ENCODE results near the gene CALHM5. TPM values are rescaled to one million over a fixed set of nuclear protein-coding genes. Genes with fewer than 3 reads are reported as not detected.
A peak's percentile ranks its signal among the peaks of the same experiment; 100 is the strongest.

Gene CALHM5, protein sequence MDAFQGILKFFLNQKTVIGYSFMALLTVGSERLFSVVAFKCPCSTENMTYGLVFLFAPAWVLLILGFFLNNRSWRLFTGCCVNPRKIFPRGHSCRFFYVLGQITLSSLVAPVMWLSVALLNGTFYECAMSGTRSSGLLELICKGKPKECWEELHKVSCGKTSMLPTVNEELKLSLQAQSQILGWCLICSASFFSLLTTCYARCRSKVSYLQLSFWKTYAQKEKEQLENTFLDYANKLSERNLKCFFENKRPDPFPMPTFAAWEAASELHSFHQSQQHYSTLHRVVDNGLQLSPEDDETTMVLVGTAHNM
- total RNA-seq (2022) (0.05 TPM in 1 of 2 replicates, not detected in the other), Bru-seq, nascent RNA (percentile 6 among the genes with signal in this experiment), BruChase-seq, experiment 1, labeled RNA remaining after a 6-hour chase (percentile 20 among the genes with signal in this experiment), BruChase-seq, experiment 2, labeled RNA remaining after a 2-hour chase (percentile 21 among the genes with signal in this experiment)
- long read RNA-seq, full-length matches to known transcripts = 1 of 1 reads
- long read RNA-seq, partial matches to known transcripts = 0 of 1 reads
- long read RNA-seq, other reads (novel, unspliced or antisense) = 0 of 1 reads

DNA sequence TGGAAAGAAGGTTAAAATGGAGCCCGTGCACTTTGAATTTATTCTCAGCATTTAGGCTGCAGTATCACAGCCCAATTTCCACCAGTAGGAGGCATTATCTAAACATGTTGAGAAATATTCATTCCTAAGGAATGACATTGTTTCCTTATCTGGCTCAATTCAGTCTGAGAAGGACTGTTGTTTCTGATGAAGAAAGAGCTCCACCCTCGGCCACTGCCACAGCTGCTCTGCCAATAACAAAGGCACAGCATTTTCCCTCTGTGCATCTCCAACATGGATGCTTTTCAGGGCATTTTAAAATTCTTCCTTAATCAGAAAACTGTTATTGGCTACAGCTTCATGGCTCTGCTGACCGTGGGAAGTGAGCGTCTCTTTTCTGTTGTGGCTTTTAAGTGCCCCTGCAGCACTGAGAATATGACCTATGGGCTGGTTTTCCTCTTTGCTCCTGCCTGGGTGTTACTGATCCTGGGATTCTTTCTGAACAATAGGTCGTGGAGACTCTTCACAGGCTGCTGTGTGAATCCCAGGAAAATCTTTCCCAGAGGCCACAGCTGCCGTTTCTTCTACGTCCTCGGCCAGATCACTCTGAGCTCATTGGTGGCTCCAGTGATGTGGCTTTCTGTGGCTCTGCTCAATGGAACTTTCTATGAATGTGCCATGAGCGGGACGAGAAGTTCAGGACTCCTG, at the start of gene CALHM5:
Gene CALHM5, plus strand, starts transcription at position 216 of the 687 bp plus-strand sequence. Its CDS starts 58 bp downstream, at position 274.
- Mint-ChIP-seq H3K4me1 (ENCODE audit: low read depth, unreplicated experiment) (peaks cover 8% of the 10 kb centered on the region), H3K36me3 (ENCODE audit: insufficient read depth, unreplicated experiment) (no peaks in the 10 kb centered on the region), H3K4me3 (ENCODE audit: low read depth, unreplicated experiment) (no peak within 1 kb of the TSS), H3K9me3 (ENCODE audit: low read depth, unreplicated experiment) (peaks cover 2% of the 10 kb centered on the region), H3K27ac (ENCODE audit: unreplicated experiment) (no peak within 1 kb of the TSS), H3K27me3 (ENCODE audit: unreplicated experiment) (peaks cover 17% of the 10 kb centered on the region)
- CTCF ChIA-PET = interaction anchor here (0.6 to 2.1 kb wide), 15 partner anchors 9 to 294 kb away, joined by 3 to 12 read pairs (median 5); partner anchors contain the start of genes RWDD1 and TSPYL1
- DNase-seq = peak; percentile 67
- no TSS peak for BruUV-seq (replicated peaks)
- intact Hi-C loops (cut with micrococcal nuclease; ENCODE audit: unreplicated experiment) = loop anchor here (2.0 to 5.0 kb wide), 2 partner anchors 65 to 224 kb away; no protein-coding TSS in a partner anchor
- TF ChIP-seq, protein P1, sequence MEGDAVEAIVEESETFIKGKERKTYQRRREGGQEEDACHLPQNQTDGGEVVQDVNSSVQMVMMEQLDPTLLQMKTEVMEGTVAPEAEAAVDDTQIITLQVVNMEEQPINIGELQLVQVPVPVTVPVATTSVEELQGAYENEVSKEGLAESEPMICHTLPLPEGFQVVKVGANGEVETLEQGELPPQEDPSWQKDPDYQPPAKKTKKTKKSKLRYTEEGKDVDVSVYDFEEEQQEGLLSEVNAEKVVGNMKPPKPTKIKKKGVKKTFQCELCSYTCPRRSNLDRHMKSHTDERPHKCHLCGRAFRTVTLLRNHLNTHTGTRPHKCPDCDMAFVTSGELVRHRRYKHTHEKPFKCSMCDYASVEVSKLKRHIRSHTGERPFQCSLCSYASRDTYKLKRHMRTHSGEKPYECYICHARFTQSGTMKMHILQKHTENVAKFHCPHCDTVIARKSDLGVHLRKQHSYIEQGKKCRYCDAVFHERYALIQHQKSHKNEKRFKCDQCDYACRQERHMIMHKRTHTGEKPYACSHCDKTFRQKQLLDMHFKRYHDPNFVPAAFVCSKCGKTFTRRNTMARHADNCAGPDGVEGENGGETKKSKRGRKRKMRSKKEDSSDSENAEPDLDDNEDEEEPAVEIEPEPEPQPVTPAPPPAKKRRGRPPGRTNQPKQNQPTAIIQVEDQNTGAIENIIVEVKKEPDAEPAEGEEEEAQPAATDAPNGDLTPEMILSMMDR (IDR thresholded peaks at IDR 0.05; ENCODE audit: unreplicated experiment) = no peak

DNA sequence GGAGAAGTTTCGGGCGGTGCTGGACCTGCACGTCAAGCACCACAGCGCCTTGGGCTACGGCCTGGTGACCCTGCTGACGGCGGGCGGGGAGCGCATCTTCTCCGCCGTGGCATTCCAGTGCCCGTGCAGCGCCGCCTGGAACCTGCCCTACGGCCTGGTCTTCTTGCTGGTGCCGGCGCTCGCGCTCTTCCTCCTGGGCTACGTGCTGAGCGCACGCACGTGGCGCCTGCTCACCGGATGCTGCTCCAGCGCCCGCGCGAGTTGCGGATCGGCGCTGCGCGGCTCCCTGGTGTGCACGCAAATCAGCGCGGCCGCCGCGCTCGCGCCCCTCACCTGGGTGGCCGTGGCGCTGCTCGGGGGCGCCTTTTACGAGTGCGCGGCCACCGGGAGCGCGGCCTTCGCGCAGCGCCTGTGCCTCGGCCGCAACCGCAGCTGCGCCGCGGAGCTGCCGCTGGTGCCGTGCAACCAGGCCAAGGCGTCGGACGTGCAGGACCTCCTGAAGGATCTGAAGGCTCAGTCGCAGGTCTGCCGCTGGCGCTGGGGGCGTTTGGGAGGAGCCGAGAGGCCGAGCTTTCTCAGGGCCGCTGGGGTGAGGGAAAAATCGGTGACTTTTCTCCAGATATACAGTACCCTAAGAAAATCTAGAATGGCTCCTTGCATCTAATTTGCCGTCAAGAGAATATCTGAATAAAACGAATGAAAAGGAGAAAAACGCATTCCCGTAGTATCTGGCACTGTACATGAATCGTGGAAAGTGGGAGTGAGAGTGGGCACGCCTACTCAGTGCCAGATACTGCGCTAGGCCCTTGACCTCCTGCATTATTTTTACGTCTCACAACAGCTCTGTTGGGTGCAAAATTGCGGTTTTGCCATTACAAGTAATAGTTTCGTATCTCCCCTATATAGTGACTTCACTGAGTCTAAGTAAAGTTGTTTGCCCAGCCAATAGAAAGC, 49.2 kb upstream of the CALHM5 start:
- intact Hi-C loops (cut with micrococcal nuclease; ENCODE audit: unreplicated experiment) = loop anchor here (10.0 kb wide), 1 partner anchor 1063 kb away; no protein-coding TSS in a partner anchor
- peak overlapping the region; percentile 76 for H3K4me3 Mint-ChIP-seq (ENCODE audit: low read depth, unreplicated experiment)
- H3K36me3 Mint-ChIP-seq (ENCODE audit: insufficient read depth, unreplicated experiment) = peaks cover 14% of the 10 kb centered on the region
- H3K4me1 Mint-ChIP-seq (ENCODE audit: low read depth, unreplicated experiment) = peaks cover 11% of the 10 kb centered on the region
- no peaks in the 10 kb centered on the region for H3K9me3 Mint-ChIP-seq (ENCODE audit: low read depth, unreplicated experiment)
- BruUV-seq (replicated peaks) = no TSS peak
- DNase-seq = peak; percentile 51
- peak overlapping the region; percentile 47 for H3K27ac Mint-ChIP-seq (ENCODE audit: unreplicated experiment)
- peaks cover 59% of the 10 kb centered on the region for H3K27me3 Mint-ChIP-seq (ENCODE audit: unreplicated experiment)
- CTCF ChIA-PET = interaction anchor here (1.0 kb wide), 1 partner anchor 11 kb away, joined by 4 read pairs; no protein-coding TSS in a partner anchor
- TF ChIP-seq, protein P1 (IDR thresholded peaks at IDR 0.05; ENCODE audit: unreplicated experiment) = no peak

DNA sequence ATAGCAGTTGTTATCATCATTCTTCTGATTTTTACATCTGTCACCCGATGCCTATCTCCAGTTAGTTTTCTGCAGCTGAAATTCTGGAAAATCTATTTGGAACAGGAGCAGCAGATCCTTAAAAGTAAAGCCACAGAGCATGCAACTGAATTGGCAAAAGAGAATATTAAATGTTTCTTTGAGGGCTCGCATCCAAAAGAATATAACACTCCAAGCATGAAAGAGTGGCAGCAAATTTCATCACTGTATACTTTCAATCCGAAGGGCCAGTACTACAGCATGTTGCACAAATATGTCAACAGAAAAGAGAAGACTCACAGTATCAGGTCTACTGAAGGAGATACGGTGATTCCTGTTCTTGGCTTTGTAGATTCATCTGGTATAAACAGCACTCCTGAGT, 48.1 kb upstream of the CALHM5 start:
- peaks cover 59% of the 10 kb centered on the region for H3K27me3 Mint-ChIP-seq (ENCODE audit: unreplicated experiment)
- TF ChIP-seq, protein P1 (IDR thresholded peaks at IDR 0.05; ENCODE audit: unreplicated experiment) = no peak
- intact Hi-C loops (cut with micrococcal nuclease; ENCODE audit: unreplicated experiment) = loop anchor here (10.0 kb wide), 1 partner anchor 1062 kb away; no protein-coding TSS in a partner anchor
- no TSS peak for BruUV-seq (replicated peaks)
- H3K27ac Mint-ChIP-seq (ENCODE audit: unreplicated experiment) = no peak overlapping the region
- H3K4me3 Mint-ChIP-seq (ENCODE audit: low read depth, unreplicated experiment) = no peak overlapping the region
- no peak for DNase-seq
- H3K36me3 Mint-ChIP-seq (ENCODE audit: insufficient read depth, unreplicated experiment) = peaks cover 14% of the 10 kb centered on the region
- no peaks in the 10 kb centered on the region for H3K9me3 Mint-ChIP-seq (ENCODE audit: low read depth, unreplicated experiment)
- CTCF ChIA-PET = no interaction called here
- H3K4me1 Mint-ChIP-seq (ENCODE audit: low read depth, unreplicated experiment) = peaks cover 11% of the 10 kb centered on the region

All from Calu3 (cell line).